ENCODE data around the gene SPAG5.
A peak's percentile ranks its signal among the peaks of the same experiment; 100 is the strongest.

The SPAG5 gene

DNA sequence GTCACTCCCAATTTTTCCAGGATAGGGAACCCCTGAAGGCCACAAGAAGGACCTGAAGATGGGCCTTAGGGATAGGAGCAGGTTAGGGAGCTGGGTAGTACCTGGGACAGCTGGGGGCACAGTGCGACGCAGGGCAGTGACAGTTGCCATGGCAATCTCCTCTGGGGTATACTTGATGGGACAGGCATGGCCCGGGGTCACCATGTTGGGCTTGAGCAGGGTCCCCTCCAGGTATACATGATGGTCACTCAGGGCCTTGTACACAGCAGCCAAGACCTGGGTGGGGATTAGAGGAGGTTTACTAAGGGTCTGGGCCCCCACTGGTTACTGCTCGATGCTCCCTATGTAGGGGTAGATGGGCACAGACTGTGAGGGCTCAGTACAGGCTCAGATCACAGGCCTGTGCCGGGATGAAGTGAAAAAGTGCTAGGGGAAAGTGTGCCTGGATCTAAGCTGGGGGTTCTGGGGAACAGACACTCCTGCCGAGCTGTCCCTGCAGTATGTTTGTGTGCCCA, 24.8 kb downstream of the SPAG5 start:
- no peak for DNase-seq (ENCODE audit: low spot score)

DNA sequence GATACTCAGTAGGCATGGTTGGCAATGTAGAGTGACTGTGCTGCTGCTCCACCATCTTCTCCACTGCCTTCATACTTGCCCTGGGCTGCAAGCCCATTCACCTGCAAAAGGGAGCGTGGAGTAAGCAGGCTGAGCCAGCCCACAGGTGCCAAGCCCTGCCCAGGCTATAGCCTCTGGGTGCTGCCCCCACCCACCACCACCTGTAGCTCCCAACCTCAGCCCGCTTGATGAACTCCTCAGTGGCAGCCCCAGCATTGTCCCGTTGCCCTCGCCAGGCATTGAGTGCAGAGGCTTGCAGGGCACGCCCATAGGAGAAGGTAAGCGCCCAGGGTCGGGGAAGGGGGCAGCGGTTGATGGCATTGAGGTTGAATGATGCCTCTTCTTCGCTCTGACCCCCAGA, 25.3 kb downstream of the SPAG5 start:
- DNase-seq (ENCODE audit: low spot score): no peak

DNA sequence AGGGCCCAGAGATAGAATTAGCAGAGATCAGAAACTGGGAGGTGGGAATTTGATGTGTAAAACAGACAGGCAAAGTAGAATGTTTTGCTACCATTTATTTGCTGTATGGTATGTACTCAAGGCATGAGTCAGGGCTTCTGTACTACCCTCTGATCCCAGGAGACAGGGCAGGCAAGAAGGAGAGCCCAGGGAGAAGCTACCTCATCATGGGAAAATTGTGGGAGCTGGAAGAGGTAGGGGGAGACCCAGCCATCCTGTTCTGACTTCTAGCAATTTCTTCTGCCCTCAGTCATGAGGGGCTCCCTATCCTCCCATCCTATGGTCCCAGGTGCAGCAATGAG, 25.8 kb downstream of the SPAG5 start:
- no peak for DNase-seq (ENCODE audit: low spot score)

DNA sequence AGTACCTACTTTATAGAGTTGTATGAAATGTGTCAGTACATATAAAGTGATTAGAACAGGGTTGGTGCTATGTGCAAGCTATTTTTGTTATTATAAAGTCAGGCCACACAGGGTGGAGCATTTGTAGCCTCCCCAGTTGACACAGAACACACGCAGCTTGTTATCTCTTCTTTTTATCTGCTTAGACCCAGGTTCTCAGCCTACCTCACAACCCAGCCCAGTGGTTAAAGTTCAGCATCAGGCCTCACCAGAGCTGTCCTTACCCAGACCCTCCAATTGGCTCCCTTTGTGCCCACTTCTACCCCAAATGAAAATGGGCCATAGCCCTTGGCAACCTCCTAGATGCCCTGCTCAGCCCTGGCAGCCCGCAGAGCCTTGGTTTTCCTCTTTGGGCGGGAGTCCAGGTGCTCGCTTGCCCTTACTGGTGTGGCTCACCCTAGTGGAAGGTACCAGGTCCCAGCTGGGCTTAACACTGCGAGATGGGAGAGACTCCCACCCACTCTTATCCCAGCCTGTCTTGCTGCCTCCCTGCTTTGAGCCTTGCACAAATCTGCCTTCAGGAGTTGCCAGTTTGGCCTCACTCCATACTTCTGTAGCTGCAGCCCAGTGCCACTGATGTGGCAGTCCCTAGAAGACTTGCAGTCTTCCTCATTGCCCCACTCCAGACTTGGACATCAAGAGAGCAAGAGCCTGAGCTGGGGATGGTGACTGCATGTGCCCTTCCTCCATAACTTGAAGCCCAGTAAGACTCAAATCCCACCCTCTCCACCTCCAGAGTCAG, 26.4 kb downstream of the SPAG5 start:
- no peak for DNase-seq (ENCODE audit: low spot score)

DNA sequence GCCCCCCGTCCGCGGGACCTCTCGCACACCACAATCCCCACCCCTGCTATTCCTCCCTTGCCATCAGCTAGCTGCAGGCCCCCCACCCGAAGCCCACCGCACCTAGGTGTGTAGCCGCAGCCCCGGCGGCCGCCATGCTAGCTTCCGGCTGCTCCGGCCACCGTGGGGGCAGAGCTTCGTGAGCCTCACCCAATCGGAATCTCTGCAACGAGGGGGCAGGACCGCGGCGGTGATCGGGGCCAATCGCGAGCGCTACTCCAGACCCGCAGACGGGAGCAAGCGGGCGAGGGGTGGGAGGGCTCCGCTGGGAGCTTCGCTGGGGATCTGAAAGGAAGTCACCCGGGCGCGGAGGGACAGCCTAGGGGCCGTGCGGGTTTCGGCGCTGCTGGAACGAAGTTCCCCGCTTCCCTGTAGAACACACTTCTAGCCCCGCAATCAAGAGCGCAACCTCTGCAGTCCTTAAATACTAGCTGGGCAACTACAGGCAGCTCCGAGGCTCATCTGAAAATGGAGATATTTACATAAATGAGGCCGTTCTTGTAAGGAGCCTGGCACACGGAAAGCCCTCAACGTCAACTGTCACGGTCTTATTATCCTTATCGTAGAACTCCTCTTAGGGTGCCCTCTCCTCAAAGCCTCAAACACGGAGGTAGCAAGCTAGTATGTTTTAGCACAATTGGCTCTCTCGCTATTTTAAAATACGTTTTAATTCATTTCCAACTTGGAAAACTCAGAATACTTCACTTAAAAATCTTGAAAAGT, 27.3 kb downstream of the SPAG5 start, which contains the start of gene PIGS:
PIGS (minus strand) TSS at position 164 of the 762 bp plus-strand sequence; CDS start at position 136, 28 bp downstream.
- DNase-seq (ENCODE audit: low spot score): peak; percentile 97

DNA sequence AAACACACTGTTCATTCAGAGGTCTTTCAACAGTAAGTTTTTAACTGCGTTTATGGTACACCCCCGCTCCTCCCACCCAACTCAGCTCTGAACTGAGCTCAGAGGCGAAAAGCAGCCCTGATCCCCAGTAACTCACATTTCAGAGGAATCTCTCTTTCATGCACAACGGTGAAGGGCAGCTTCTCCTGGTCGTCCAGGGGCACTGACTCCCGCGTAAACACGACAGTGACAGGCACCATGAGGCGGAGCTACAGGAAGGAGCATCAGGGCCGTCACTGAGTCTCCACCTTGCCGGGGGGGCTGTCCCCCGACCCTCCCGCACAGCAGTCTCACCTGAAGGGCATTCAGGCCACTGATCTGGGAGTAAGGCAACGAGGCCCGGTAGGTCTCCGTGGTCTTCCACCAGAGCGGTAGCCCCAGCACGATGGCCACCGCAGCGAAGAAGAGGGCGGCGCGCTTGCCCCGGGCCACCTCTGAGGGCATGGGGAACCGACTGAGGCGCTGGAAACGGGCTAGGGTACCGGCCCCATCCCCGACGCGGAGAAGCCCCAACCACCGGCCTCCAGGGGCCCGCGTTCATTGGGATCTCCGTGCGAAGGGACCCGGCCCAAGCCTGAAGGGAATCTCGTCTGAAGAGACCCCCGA, 28.0 kb downstream of the SPAG5 start:
- DNase-seq (ENCODE audit: low spot score): peak; percentile 51

DNA sequence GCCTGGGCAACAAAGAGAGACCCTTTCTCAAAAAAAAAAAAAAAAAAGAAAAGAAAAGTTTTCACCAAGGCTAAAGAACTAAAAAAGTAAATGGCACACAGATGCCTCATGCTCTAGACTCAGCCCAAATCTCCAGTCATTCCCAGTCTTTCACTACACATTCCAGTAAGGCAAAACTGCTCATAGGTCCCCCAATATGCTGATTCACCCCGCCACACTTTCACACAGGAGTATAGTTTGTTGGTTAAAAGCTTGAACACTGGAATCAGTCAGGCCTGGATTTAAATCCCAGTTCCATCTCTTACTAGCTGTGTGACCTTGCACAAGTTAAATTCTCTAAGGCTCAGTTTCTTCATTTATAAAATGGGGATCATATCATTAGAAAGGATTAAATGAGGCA, 29.4 kb downstream of the SPAG5 start:
- no peak for DNase-seq (ENCODE audit: low spot score)

DNA sequence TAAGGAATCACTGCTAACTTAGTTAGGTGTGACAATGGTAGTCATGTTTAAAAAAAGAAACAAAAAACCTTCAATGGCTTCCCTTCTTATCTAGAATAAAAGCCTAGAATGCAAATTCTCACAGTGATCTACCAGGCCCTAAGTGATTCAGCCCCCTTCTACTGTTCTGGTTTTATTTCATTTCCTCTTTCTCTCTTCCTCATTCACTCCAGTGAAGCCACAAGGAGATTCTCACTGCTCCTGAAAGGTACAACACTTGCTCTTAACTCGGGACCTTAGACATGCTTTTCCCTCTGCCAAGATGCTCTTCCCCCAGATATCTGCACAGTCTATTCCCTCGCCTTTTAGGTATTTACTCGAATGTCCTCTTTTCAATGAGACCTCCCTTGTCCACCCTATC, 31.2 kb downstream of the SPAG5 start:
- DNase-seq (ENCODE audit: low spot score): peak; percentile 74

DNA sequence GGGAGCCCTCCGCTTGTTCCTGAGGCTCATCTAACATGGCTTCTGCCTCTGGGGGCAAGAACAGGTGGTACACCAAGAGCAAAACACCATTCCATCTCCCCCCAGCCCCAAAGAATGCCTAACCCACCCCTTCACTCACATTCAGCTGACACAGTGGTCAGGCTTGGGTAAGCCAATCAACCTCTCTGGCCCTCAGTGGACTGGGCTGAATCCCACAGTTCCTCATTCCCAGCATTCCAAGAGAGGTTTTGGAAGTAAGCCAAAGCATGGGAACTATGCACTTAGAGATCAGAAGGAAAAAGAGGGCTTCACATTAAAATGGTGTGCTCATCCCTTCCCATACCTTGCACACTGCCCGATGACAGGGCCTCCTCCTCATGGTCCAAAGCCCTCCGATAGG, 35.4 kb downstream of the SPAG5 start:
- DNase-seq (ENCODE audit: low spot score): no peak

DNA sequence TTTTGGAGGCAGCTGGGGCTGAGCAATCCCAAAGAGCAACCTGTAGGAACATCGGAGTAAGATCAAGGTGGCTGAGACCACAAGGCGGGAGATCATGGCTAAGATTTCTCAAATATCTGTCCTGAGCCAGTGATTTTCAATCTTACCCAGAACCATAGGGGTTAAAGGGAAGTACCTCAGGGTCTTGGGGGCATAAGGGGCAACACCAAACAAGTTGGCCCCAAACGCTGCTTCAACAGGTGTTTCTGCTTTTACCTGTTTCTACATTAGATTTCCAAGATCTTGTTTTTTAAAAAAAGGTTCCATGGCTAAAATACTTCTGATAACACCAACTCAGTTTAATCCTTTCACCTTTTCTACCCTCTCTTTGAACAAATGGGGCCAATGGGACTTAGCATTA, 43.8 kb downstream of the SPAG5 start:
- DNase-seq (ENCODE audit: low spot score): no peak

DNA sequence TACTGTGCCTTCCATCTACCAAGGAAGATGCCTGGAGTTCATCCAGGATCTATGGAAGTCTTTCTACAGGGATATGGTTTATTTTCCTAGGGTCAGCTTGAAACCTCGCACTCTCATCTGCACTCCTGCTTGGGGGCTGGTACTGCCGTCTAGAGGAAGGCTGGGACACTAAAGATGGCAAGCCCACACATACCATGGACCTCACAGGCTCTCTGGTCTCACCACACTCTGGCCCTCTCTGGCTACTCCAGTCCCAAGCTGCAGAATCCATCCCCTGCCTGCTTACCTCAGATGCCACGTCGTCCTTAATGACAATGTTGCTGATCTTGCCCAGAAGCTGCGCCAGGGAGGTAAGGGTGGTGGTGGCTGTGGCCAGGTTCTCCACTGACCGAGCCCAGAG, 44.3 kb downstream of the SPAG5 start:
- DNase-seq (ENCODE audit: low spot score): no peak

DNA sequence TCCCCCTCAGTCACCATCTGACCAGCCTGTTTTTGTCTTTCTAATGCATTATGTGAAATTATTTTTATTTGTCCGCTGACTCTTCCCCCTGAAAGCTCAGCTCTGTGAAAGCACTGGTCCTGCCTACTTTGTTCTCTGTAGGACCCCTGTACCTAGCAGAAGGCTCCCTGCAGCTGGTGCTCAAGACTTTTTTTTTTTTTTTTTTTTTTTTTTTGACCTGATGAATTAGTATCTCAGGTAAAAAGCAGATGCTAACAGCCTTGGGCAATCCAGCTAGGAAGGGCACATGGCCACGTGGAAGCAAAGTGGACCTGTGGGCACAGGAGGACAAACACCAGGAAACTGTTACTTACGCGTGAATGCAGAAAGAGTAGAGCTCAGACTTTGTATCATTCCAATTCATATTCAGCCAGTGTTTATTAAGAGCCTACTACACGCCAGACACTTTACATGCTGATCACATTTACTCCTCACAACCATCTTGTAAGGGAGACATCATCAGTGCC, 45.8 kb downstream of the SPAG5 start:
- no peak for DNase-seq (ENCODE audit: low spot score)

DNA sequence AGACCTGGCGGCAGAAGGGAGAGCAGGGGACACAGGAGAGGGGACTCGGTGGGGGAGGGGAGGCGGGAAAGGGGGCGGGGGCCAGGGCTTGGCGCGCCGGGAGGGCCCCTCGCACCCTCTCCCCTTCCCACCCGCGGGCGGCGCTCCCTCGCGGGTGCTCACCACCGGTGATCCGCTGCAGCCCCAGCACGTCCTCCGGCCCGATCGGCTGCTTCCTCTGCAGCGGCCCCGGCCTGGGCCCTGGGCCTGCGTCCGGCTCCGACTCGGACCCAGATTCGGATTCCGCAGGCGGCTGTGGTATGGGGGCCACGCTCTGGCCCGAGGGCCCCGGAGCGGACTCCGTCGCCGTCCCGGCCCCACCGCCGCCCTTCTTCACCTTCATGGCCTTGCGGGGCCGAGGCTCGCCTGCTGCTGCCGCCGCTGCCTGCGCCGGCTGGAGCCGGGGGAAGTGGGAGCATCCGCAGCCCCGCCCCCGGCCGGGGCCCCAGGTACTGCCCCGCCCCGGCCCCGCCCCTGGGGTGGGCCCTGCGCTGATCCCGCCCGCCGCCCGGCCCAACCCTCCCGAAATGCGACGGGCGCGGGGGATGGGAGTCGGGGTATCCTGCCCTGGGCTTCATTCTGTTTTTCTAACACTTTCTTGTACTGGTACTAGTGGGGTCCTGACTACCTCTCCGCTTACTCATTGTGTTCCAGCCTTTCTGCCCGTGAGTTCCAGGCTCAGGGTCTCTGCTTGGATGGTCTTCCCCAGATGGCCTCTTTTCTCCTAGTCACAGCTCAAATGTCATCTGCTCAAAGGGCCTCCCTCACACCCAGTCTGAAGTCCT, 46.4 kb downstream of the SPAG5 start, which contains the start of gene UNC119:
UNC119 (minus strand) TSS at position 449 of the 824 bp plus-strand sequence; CDS start at position 382, 67 bp downstream.
- peak; percentile 94 for DNase-seq (ENCODE audit: low spot score)

DNA sequence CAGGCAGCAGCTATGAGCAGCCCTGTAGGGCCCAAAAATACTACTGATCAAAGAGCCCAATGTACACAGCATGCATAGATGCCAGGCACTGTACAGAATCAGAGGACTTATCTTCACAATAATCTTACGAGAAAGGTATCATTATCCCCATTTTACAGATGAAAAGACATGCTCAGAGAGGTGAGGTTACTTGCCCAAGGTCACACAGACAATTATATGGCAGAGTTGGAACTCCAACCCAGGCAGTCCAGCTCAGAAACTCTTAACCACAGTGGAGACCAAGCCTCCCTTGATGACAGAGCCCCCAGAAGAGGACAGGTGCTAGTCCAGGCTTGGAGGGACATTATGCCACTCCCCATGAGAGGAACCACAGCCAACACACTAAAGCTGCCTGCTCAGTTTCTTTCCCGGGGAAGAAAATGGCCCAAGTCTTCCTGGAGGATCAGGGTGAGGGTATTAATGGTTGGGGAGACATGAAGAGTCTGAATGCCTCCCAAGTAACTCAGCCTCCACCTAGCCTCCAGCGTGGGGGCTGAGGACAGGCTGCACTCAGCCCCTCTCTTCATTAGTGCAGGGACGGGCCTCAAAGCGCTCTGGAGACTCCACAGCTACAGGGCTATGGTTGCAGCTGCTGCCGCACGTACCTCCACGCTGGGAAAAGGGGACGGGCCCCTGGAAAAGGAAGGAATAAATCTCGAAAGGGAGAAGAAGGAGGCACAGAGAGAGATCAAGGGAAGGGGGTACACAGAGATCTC, 47.2 kb downstream of the SPAG5 start:
- DNase-seq (ENCODE audit: low spot score): no peak

DNA sequence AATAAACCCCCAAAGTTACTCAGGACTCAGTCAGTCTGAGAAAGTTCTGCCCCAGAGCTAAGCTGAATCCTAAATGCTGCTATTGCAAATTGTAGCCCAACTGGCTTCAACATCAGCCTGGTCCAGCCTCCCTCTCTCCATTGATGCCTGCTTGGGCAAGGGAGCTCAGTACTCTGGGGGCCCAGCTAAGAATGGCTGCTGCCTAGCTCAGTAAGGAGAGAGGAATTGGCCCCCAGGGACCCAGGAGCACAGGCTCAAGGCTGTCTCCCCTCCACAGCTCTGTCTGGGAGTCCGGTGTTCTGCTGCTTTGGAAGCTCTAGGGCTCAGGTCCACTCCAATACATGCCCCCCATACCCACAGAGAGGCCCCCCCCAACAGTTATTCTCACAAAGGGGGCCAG, 48.0 kb downstream of the SPAG5 start:
- DNase-seq (ENCODE audit: low spot score): no peak

DNA sequence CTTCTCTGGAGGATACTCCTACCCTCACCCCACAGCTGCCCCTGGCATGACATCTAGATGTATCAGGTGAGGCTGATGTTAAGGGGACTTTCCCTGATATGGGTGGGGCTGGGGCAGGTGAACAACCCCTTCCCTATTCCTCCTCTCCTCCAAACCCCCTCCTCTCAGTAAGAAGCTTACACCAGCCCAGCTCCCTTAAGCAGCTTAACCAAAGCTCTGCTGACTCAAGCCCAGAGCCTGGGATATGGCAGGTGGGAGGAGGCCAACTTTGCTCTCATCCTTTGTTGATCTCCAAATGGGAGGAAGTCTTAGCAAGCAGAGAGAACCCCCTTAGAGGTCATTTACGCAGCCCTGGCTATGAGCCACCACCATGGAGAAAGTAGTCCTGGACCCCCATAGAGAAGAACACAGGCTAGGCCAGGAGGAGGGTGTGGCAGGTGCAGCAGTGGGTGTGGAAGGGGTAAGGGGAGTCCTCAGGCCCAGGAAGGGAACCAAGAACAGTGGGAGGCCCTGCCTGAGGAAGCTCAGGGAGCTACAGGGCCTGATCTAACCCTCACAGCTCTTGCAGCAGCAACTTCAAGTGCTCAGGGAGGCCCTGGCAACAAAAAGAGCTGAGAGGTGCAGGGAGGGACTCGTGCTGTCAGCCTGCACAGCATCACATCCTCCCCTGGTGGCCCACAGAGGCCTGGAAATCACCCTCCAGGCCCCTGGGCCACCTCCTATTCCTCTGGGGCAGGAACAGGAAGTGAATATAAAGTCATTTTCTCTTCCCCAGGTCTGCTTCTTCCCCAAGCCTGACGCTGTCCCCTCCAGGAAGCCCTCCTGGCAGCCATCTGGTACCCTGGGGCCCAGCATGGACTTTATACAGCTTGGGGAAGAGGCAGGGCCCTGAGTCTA, 49.3 kb downstream of the SPAG5 start:
- peak; percentile 61 for DNase-seq (ENCODE audit: low spot score)

DNA sequence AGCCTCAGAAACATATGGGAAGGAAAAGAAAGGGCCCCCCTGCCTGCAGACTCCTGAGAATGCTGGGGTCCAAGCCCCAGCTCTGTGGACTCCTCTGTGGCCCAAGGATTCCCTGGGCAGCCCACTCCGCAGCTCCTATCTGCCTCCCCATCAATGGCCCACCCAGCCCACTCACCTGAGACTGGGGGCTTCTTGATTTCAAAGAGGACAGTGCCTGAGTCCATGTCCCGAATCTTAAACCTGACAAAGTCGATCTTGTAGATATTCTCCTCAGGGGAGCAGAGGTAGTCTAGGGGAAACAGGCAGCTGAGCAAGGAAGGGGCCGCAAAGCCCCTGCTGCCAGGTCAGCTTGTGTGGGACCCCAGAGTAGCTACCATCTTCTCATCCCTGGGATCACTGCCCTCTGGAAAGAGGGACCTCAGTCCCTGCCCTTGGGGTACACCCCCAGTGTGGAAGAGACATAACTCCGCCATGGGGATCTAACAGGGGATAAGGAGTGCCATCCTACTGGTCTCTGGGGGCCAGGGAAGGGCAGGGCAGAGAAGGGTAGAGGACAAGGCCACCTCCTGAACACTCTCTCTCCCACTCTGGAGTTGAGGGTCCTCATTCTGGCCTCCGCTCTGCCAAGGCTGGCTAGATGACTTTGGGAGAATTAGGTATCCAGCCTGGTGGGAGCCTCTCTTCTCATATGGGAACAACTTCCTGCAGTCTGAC, 50.3 kb downstream of the SPAG5 start:
- no peak for DNase-seq (ENCODE audit: low spot score)

DNA sequence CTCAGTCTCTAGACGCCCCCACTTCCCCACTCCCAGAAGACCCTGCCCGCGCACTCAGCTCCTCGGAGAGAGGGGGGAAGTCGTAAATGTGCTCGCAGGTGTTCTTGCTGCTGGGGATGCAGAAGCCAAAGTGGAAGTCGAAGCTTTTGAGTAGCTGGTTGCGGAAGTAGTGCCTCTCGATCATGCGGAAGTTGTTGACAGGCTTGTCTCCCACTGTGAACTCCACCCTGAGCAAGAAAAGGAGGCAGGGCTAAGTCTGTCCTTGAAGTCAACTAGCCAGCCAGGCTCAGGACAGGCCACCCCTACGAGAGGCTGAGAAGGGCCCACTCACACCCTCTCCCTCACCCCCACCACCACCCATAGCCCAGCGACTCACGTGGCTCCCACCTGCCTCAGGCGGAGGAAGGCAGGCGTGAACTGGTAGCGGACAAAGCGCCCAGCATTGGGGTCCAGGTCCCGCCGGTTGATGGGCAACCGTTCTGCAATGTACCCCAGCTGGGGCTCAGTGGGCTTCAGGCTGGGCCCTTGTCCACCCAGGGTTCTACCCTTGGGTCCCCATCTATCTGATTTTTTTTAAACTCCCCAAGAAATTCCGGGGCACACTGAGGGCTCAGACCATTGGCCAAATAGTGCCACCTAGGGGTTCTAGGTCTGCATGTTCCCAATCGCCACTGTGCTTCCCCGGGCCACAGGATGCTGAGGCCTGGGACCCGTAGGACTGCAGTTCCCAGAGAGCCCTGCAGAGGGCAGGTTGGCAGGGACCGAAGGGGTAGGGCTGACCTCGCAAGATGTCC, 51.0 kb downstream of the SPAG5 start:
- peak; percentile 87 for DNase-seq (ENCODE audit: low spot score)

All from germinal center (tissue), 1 donor.